Urinary bladder (tissue), 2 donors: ENCODE data around the gene RPS6KA2. TPM values are rescaled to one million over a fixed set of nuclear protein-coding genes. Genes with fewer than 3 reads are reported as not detected.

Experiments used
- polyA plus RNA-seq: library from polyadenylated mRNA; stranded (reverse); fragments of 200-250 nt; gene quantifications from one replicate; pipeline ENCODE4 v1.2.3, GENCODE V29; 2013
- small RNA-seq: library from RNA; depleted of rRNA; stranded (forward); fragments of <200 nt; gene quantifications from one replicate; pipeline ENCODE3, GENCODE V24; 2014
- total RNA-seq: library from RNA; depleted of rRNA; stranded (reverse); fragments of >200 nt; gene quantifications from one replicate; pipeline ENCODE4 v1.2.3, GENCODE V29; 2014
- donor health status: healthy.

RPS6KA2 gene
- total and polyA plus RNA-seq, 2 donors: 34.7 to 67.0 TPM

Small RNA genes within 50 kb of the gene (small RNA-seq; reads per million reads assigned to genes)
- gene MIR1913: 0.09 reads per million

Other genes with a start within 250 kb of the RPS6KA2 start
- 40.9 TPM for gene MPC1, start 244.3 kb downstream of the RPS6KA2 start, total RNA-seq
- gene MPC1, start 244.3 kb downstream of the RPS6KA2 start, polyA plus RNA-seq: 71.4 TPM
- gene RAMACL, start 40.6 kb downstream of the RPS6KA2 start, total RNA-seq: 6.0 TPM
- 0.37 TPM for gene RAMACL, start 40.6 kb downstream of the RPS6KA2 start, polyA plus RNA-seq